ENCODE results near the gene PRDM16.

DNA sequence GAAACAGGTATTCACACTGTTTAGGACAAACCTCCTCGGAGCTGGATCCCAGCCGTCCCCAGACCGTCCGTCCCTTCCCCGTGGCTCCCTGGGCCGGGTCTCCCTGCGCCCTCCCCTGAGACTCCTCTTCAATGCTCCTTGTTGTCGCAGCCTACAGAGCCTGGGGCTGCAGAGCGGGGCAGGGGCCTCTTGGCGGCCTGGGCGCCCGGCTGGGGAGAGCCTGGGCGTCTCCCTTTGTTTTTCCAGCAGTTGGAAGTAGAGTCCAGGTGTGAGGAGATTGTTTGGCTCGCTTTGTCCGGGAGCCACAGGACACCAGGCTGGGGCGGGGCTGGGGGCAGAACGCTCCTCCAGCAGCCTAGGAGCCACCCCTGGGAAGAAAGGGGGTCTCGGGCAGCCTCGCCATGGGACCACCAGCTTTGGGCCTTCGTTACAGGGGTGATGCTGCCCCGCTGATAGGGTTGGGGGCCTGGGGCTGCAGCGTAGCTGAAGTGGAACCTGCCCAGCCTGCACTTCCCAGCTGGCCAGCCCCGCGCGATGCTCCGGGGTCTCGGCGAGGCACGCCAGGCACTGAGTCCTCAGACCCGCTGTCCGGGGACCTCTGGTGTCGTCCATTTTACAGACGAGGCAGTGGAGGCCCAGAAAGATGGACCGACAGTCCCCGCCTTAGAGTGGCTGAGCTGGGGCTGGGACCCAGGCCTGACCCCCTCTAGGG, 66.9 kb downstream of the PRDM16 start:
- no peak for TF ChIP-seq EZH2 (IDR thresholded peaks at IDR 0.05; ENCODE audit: borderline replicate concordance, low read length)
- TF ChIP-seq, protein P1, sequence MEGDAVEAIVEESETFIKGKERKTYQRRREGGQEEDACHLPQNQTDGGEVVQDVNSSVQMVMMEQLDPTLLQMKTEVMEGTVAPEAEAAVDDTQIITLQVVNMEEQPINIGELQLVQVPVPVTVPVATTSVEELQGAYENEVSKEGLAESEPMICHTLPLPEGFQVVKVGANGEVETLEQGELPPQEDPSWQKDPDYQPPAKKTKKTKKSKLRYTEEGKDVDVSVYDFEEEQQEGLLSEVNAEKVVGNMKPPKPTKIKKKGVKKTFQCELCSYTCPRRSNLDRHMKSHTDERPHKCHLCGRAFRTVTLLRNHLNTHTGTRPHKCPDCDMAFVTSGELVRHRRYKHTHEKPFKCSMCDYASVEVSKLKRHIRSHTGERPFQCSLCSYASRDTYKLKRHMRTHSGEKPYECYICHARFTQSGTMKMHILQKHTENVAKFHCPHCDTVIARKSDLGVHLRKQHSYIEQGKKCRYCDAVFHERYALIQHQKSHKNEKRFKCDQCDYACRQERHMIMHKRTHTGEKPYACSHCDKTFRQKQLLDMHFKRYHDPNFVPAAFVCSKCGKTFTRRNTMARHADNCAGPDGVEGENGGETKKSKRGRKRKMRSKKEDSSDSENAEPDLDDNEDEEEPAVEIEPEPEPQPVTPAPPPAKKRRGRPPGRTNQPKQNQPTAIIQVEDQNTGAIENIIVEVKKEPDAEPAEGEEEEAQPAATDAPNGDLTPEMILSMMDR (IDR thresholded peaks at IDR 0.05; ENCODE audit: low read length): no peak

All from OCI-LY1 (cell line).